Peyer's patch (tissue), 4 donors: Measurements from ENCODE around the gene KLHL18. TPM values are rescaled to one million over a fixed set of nuclear protein-coding genes. Genes with fewer than 3 reads are reported as not detected.
"Not testable (repeated sequence)": the region's sequence is repeated elsewhere in the genome, so short reads cannot be mapped to it uniquely, and the experiment has no call there.

ENCODE experiments used
- DNase-seq, 3 donors: peaks; one replicate each; pipeline ENCODE4 v3.0.0-alpha.2; 2017 to 2019
- H3K27ac ChIP-seq, 4 donors: fragments of 200-600 bp; sonication (generic); one replicate each; pipeline ENCODE4 v1.5.1; 2016 to 2019
- H3K27me3 ChIP-seq, 2 donors: fragments of 200-600 bp; sonication (generic); one replicate each; pipeline ENCODE4 v1.5.1; 2019
- H3K36me3 ChIP-seq, 3 donors: fragments of 200-600 bp; sonication (generic); one replicate each; pipeline ENCODE4 v1.5.1; 2016 to 2019
- H3K4me1 ChIP-seq, 4 donors: fragments of 200-600 bp; sonication (generic); one replicate each; pipeline ENCODE4 v1.5.1; 2016 to 2019
- H3K4me3 ChIP-seq, 4 donors: fragments of 200-600 bp; sonication (generic); 1 replicate in 3 of 4; 2 replicates in 1 of 4; pipeline ENCODE4 v1.5.1; 2016 to 2019; ENCODE audit warnings: mild to moderate bottlenecking in 1 of 4
- H3K9me3 ChIP-seq, 4 donors: fragments of 200-600 bp; sonication (generic); one replicate each; pipeline ENCODE4 v1.5.1; 2016 to 2019; ENCODE audit warnings: mild to moderate bottlenecking in 1 of 4
- CTCF ChIP-seq, 6 experiments: fragments of 450-650 bp in 4 of 6; fragments of 200-600 bp in 2 of 6; sonication (generic) in 1 of 6; IDR thresholded peaks; one replicate each; pipeline ENCODE4 v1.5.1; 2017 to 2019; ENCODE audit warnings: antibody characterized with exemption in 6 of 6, mild to moderate bottlenecking in 3 of 6, moderate library complexity in 1 of 6
- POLR2A ChIP-seq, 2 donors: fragments of 450-650 bp; IDR thresholded peaks; one replicate each; pipeline ENCODE4 v1.5.1; 2017; ENCODE audit warnings: antibody characterized with exemption in 2 of 2, mild to moderate bottlenecking in 2 of 2, moderate library complexity in 2 of 2
- total RNA-seq, 4 donors: library from RNA; depleted of rRNA; stranded (reverse); fragments of >200 nt; gene quantifications; one replicate each; pipeline ENCODE4 v1.1.0, GENCODE V29; 2016

The KLHL18 gene
- total RNA-seq, 4 donors from 2014 or later = 12.1 to 19.5 (median 16.6) TPM

DNA sequence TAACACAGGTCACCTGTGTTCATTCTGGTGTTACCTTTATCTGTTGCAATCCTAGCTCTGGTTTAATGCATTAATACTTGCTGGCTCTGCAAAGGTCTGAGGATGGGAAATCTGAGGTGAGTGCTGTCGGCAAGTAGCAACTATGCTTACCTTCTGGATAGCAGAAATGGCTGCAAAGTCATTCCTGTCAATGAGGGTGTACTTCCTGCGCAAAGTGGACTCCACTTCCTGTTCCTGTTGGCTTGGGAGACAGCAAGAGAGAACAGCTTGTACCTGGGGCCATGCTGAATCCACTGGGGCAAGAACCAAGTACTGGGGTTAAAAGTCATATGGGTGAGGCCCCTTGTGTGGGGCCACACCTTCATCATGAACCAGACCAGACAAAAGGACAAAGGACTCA lies 37.5 kb upstream of the KLHL18 start:
- no peaks in the 10 kb centered on the region for H3K9me3 ChIP-seq
- no peak overlapping the region for H3K27ac ChIP-seq
- no peak for TF ChIP-seq POLR2A (IDR thresholded peaks at IDR 0.05)
- no peak for TF ChIP-seq CTCF (IDR thresholded peaks at IDR 0.05)
- H3K36me3 ChIP-seq = no peaks in the 10 kb centered on the region
- no peak overlapping the region for H3K4me3 ChIP-seq
- H3K27me3 ChIP-seq = no peaks in the 10 kb centered on the region
- no peaks in the 10 kb centered on the region for H3K4me1 ChIP-seq
- no peak for DNase-seq

DNA sequence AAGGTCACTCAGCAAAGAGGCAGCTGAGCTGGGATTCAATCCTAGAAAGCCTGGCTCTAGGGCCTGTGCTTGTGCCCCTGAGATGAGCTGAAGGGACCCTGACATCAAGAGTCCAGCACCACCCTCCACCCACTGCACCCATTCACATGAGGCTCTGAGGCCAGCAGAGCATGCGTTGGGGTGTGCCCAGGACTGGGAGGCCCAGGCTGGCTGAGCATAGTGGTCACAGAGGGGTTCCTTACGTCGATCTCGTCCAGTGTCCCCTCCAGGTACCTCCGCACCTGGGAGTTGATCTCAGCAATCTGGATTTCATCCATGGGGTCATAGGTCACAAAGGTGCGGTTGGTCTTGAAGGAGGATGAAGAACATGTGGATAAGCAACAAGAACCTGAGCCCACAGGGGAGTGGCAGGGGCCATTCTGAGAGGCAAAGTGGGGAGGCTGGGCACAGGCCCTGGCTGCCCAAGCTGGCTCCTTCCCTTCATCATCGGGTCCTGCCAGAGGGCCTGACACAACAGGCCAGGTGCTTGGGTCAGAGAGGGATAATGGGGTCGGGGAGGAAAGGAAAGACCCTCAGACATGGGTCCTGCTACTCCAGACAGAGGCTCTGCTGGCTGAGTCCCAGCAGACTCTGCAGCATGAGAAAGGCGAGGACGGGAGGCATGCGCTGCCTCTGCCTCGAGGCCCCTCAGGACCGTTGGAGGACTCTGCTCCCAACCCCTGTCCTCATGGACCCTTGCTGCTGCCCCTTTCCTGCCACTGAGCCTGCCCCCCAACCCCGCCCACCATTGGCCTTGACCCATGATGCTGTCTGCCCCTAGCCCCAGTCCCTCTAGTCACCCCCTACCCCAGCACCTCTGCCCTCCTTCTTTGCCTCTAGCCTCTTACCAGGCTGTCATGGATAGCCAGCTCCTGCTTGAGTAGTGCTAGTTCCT lies 35.3 kb upstream of the KLHL18 start:
- Histone ChIP-seq H3K9me3 (no peaks in the 10 kb centered on the region), H3K36me3 (no peaks in the 10 kb centered on the region), H3K27ac (no peak overlapping the region), H3K4me3 (no peak overlapping the region), H3K4me1 (no peaks in the 10 kb centered on the region), H3K27me3 (no peaks in the 10 kb centered on the region)
- no peak for TF ChIP-seq CTCF (IDR thresholded peaks at IDR 0.05)
- TF ChIP-seq POLR2A (IDR thresholded peaks at IDR 0.05) = no peak
- no peak for DNase-seq

- no peaks in the 10 kb centered on the region for H3K36me3 ChIP-seq
- no peaks in the 10 kb centered on the region for H3K27me3 ChIP-seq
- no peak overlapping the region for H3K27ac ChIP-seq
- peak in 2 of 6 experiments; percentile 14 to 26 for TF ChIP-seq CTCF (IDR thresholded peaks at IDR 0.05)
- no peak for TF ChIP-seq POLR2A (IDR thresholded peaks at IDR 0.05)
- DNase-seq = no peak
- H3K4me1 ChIP-seq = no peaks in the 10 kb centered on the region
- no peaks in the 10 kb centered on the region for H3K9me3 ChIP-seq
- no peak overlapping the region for H3K4me3 ChIP-seq
Observed at GRCh38 chr3:47250309-47251060, 32.3 kb upstream of the KLHL18 start.

DNA sequence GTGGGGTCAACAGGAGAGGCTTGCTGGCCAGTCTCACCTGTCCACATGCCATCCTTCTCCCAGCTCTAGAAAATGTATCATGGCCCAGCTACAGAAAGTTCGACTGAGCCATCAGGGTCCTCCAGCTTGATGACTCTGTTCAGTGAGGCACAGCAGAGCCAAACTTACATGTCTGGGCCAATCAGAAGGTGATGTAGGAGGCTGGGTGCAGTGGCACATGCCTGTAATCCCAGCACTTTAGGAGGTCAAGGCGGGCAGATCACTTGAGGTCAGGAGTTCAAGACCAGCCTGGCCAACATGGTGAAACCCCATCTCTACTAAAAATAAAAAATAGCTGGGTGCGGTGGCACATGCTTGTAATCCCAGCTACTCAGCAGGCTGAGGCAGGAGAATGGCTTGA lies 31.7 kb upstream of the KLHL18 start:
- H3K4me3 ChIP-seq, H3K27ac ChIP-seq, H3K9me3 ChIP-seq, DNase-seq, H3K4me1 ChIP-seq, H3K27me3 ChIP-seq, H3K36me3 ChIP-seq: not testable (repeated sequence)

DNA sequence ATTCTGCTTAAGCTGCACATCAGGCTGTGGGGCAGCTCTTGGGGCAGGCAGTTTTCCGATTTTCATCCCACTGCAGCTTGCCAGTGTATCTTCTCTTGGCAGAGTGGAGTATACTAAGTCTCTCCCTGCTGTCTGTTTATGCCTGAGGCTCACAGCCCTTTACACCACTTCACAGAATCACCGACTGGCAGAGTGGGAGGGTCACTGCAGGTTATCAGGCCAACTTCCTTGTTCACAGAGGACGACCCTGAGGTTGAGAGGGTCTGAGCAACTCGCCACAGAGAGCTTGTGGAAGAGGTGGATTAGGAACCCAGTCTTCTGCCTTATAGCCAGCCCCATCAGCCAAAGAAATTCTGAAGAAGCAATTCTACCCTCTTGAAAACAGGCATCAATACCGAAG lies 31.1 kb upstream of the KLHL18 start:
- Histone ChIP-seq H3K4me1 (no peaks in the 10 kb centered on the region), H3K27me3 (no peaks in the 10 kb centered on the region), H3K27ac (no peak overlapping the region), H3K36me3 (no peaks in the 10 kb centered on the region), H3K4me3 (no peak overlapping the region), H3K9me3 (no peaks in the 10 kb centered on the region)
- no peak for TF ChIP-seq CTCF (IDR thresholded peaks at IDR 0.05)
- DNase-seq = no peak

DNA sequence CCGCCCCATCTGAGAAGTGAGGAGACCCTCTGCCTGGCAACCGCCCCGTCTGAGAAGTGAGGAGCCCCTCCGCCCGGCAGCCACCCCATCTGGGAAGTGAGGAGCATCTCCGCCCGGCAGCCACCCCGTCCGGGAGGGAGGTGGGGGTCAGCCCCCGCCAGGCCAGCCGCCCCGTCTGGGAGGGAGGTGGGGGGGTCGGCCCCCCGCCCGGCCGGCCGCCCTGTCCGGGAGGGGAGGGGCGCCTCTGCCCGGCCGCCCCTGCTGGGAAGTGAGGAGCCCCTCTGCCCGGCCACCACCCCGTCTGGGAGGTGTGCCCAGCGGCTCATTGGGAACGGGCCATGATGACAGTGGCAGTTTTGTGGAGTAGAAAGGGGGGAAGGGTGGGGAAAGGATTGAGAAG lies 26.4 kb upstream of the KLHL18 start:
- not testable (repeated sequence) for H3K9me3 ChIP-seq, H3K4me3 ChIP-seq, H3K27ac ChIP-seq, H3K4me1 ChIP-seq, H3K36me3 ChIP-seq, H3K27me3 ChIP-seq, DNase-seq
